Naive thymus-derived CD8-positive, alpha-beta T cell (primary cell): ENCODE results near the gene TLR4. TPM values are rescaled to one million over a fixed set of nuclear protein-coding genes. Genes with fewer than 3 reads are reported as not detected.
A peak's percentile ranks its signal among the peaks of the same experiment; 100 is the strongest.

Source experiments
- ATAC-seq, 2 donors: fragments of 150-1000 bp; cut with Tn5 transposase in 1 of 2; sonication (Bioruptor Pico), chemical (Tn5 transposase) in 1 of 2; 1 replicate in 1 of 2; 2 replicates in 1 of 2; pipeline ENCODE4 v1.10.0; 2021; ENCODE audit warnings: mild to moderate bottlenecking in 2 of 2, moderate library complexity in 2 of 2
- POLR2A ChIA-PET: fragments of 350-600 bp; sonication (Branson Sonifier 250); formaldehyde crosslinking; loops from one replicate; lab custom pipeline; 2021; ENCODE audit warnings: antibody characterized with exemption; lab: Charles Lee
- DNase-seq, 10 donors: peaks; one replicate each; pipeline versions ENCODE4 v3.0.0 to v3.0.0-alpha.2; 2020 to 2022
- H3K27ac Mint-ChIP-seq, 10 donors: one replicate each; pipeline ENCODE4 v1.8.0; 2020 to 2022; ENCODE audit warnings: mild to moderate bottlenecking in 10 of 10, mixed read lengths in 10 of 10, moderate library complexity in 4 of 10, inconsistent platforms in 1 of 10
- H3K27me3 Mint-ChIP-seq, 5 donors: one replicate each; pipeline ENCODE4 v1.8.0; 2021 to 2022; ENCODE audit warnings: mixed read lengths in 5 of 5
- H3K36me3 Mint-ChIP-seq, 3 donors: one replicate each; pipeline ENCODE4 v1.8.0; 2020 to 2022; ENCODE audit warnings: mixed read lengths in 3 of 3, mild to moderate bottlenecking in 2 of 3, inconsistent platforms in 1 of 3
- H3K4me1 Mint-ChIP-seq, 4 donors: one replicate each; pipeline ENCODE4 v1.8.0; 2021 to 2022; ENCODE audit warnings: mixed read lengths in 4 of 4
- H3K4me3 Mint-ChIP-seq, 10 donors: one replicate each; pipeline ENCODE4 v1.8.0; 2020 to 2022; ENCODE audit warnings: mild to moderate bottlenecking in 10 of 10, mixed read lengths in 10 of 10, moderate library complexity in 6 of 10, inconsistent platforms in 1 of 10
- H3K9me3 Mint-ChIP-seq, 9 donors: one replicate each; pipeline ENCODE4 v1.8.0; 2020 to 2022; ENCODE audit warnings: mixed read lengths in 9 of 9, mild to moderate bottlenecking in 3 of 9, inconsistent platforms in 1 of 9, moderate library complexity in 1 of 9
- polyA plus RNA-seq, 3 donors: library from polyadenylated mRNA; unstranded; fragments of 300-500 nt; fragmentation: Illumina TruSeq; gene quantifications; one replicate each; pipeline ENCODE4 v1.2.3, GENCODE V29; 2021
- total RNA-seq, 8 experiments: library from RNA in 2 of 8; stranded (reverse) in 2 of 8; gene quantifications; one replicate each; pipeline ENCODE4 v1.2.3 and lab custom pipeline; 2021 to 2026

The TLR4 gene
- total and polyA plus RNA-seq, 5 experiments from 2014 or later, result 0.07 to 0.70 (median 0.32) TPM; not detected in 1

DNA sequence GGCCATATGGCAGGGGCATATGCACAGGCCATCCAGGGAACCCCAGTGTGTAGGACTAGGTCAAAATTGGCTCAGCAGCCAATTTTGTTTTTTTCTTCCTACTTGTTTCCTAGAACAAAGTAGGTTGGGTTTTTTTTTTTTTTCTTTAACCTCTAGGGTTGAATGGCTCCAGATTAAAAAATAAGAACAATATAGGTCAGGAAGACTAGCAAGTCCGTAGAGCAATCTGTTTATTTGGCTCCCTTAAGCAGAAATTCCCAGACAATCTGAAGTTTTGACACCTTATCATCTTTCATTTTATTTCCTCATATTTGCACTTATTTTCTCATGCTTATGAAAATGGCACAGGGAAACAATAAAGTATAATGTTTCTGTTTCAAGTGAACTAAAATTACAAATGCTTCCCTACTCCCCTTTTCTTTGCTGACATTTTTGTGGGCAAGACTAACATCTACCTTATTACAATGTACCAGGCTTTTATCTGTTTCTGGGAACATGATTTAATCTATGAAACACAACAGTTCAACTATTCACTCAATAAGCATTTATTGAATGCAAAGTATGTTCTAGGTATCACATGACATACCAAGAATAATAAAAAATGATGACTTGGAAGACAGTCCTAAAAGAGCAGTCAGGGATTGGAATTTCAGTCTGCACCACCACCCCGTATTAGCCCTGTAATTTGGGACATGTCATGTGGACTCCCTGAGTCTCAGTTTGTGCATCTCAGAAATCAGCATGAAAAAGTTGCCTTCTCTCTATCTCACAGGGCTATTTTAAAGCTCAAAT is 30.5 kb downstream of the TLR4 start:
- no peak overlapping the region for H3K4me3 Mint-ChIP-seq
- no peak overlapping the region for H3K27ac Mint-ChIP-seq
- ATAC-seq, result no peak
- DNase-seq, result no peak
- H3K4me1 Mint-ChIP-seq, result no peaks in the 10 kb centered on the region
- H3K36me3 Mint-ChIP-seq, result no peaks in the 10 kb centered on the region
- H3K9me3 Mint-ChIP-seq, result peaks cover 0 to 3% (median 0%) of the 10 kb centered on the region in 9 donors
- POLR2A ChIA-PET, result no interaction called here
- H3K27me3 Mint-ChIP-seq, result peaks cover 0 to 10% (median 2%) of the 10 kb centered on the region in 5 donors

GRCh38 chr9:117737721-117738226 is 33.6 kb downstream of the TLR4 start:
- Mint-ChIP-seq H3K4me3 (no peak overlapping the region), H3K4me1 (no peaks in the 10 kb centered on the region), H3K9me3 (peaks cover 0 to 3% (median 0%) of the 10 kb centered on the region in 9 donors), H3K27ac (no peak overlapping the region), H3K27me3 (peaks cover 2 to 18% (median 8%) of the 10 kb centered on the region in 5 donors), H3K36me3 (no peaks in the 10 kb centered on the region)
- no peak for DNase-seq
- POLR2A ChIA-PET, result no interaction called here
- no peak for ATAC-seq

DNA sequence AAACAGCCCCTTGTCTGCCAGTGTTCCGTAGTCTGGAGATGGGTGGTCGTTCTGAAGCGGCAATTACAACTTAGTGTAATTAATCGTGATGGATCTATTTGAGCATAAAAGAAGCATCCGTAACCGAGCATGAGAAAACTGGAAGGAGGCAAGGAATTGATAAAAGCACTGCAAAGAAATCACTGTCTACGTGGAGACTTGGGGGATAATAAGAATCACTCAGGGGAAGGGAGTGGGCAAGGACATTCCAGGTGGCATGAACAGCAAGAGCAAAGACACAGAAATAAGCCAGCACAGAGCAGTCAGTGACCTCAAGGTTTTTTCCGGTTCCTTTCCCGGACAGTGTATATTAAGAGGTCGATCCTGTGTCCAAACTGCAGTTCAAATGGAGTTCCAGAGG is 35.0 kb downstream of the TLR4 start:
- peaks cover 0 to 2% (median 0%) of the 10 kb centered on the region in 9 donors for H3K9me3 Mint-ChIP-seq
- H3K27ac Mint-ChIP-seq, result no peak overlapping the region
- peaks cover 3 to 26% (median 5%) of the 10 kb centered on the region in 5 donors for H3K27me3 Mint-ChIP-seq
- no peak for DNase-seq
- ATAC-seq, result no peak
- POLR2A ChIA-PET, result no interaction called here
- peaks cover 0 to 2% (median 0%) of the 10 kb centered on the region in 4 donors for H3K4me1 Mint-ChIP-seq
- no peak overlapping the region for H3K4me3 Mint-ChIP-seq
- H3K36me3 Mint-ChIP-seq, result no peaks in the 10 kb centered on the region

- H3K9me3 Mint-ChIP-seq, result peaks cover 0 to 2% (median 0%) of the 10 kb centered on the region in 9 donors
- POLR2A ChIA-PET, result no interaction called here
- H3K27me3 Mint-ChIP-seq, result peaks cover 3 to 32% (median 7%) of the 10 kb centered on the region in 5 donors
- ATAC-seq (no peak), DNase-seq (no peak)
- no peak overlapping the region for H3K27ac Mint-ChIP-seq
- H3K36me3 Mint-ChIP-seq, result no peaks in the 10 kb centered on the region
- H3K4me3 Mint-ChIP-seq, result no peak overlapping the region
- peaks cover 0 to 4% (median 0%) of the 10 kb centered on the region in 4 donors for H3K4me1 Mint-ChIP-seq
Measured at GRCh38 chr9:117739624-117740347, 35.6 kb downstream of the TLR4 start.

- Mint-ChIP-seq H3K27me3 (peaks cover 12 to 55% (median 22%) of the 10 kb centered on the region in 5 donors), H3K9me3 (peaks cover 0 to 2% (median 0%) of the 10 kb centered on the region in 9 donors), H3K4me1 (peaks cover 0 to 9% (median 1%) of the 10 kb centered on the region in 4 donors), H3K27ac (no peak overlapping the region), H3K36me3 (no peaks in the 10 kb centered on the region), H3K4me3 (no peak overlapping the region)
- no peak for ATAC-seq
- no peak for DNase-seq
- POLR2A ChIA-PET, result no interaction called here
Measured at GRCh38 chr9:117742131-117742530, 37.9 kb downstream of the TLR4 start.

DNA sequence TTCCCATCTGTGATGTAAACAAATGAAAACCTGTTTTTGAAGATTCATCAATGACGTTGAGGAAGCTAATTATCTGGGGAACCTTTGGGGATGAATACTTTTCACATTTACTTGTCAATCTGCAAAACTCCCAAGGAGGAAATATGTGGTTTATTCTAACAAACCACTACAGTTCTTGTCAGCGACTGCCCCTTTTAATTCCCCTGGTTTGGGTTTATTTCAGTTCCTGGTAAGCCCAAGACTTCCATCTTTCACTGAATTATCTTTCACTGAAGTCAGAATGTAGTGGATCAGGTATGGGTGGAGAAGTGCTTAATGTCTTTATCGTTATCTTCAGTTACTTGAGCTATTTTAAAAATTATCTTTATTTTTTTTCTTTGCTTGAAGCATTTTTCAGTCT is 40.2 kb downstream of the TLR4 start:
- H3K27ac Mint-ChIP-seq, result no peak overlapping the region
- no peaks in the 10 kb centered on the region for H3K36me3 Mint-ChIP-seq
- H3K4me3 Mint-ChIP-seq, result no peak overlapping the region
- DNase-seq (no peak), ATAC-seq (no peak)
- POLR2A ChIA-PET, result no interaction called here
- peaks cover 0 to 2% (median 0%) of the 10 kb centered on the region in 9 donors for H3K9me3 Mint-ChIP-seq
- H3K27me3 Mint-ChIP-seq, result peaks cover 19 to 66% (median 41%) of the 10 kb centered on the region in 5 donors
- peaks cover 0 to 9% (median 1%) of the 10 kb centered on the region in 4 donors for H3K4me1 Mint-ChIP-seq

- ATAC-seq (no peak), DNase-seq (no peak)
- H3K27me3 Mint-ChIP-seq, result peaks cover 19 to 66% (median 41%) of the 10 kb centered on the region in 5 donors
- H3K4me1 Mint-ChIP-seq, result peaks cover 0 to 9% (median 1%) of the 10 kb centered on the region in 4 donors
- H3K9me3 Mint-ChIP-seq, result peaks cover 0 to 2% (median 0%) of the 10 kb centered on the region in 9 donors
- H3K4me3 Mint-ChIP-seq, result peak overlapping the region in 1 of 10 donors; percentile 12
- POLR2A ChIA-PET, result no interaction called here
- H3K36me3 Mint-ChIP-seq, result no peaks in the 10 kb centered on the region
- H3K27ac Mint-ChIP-seq, result no peak overlapping the region
Measured at GRCh38 chr9:117744856-117745389, 40.7 kb downstream of the TLR4 start.

DNA sequence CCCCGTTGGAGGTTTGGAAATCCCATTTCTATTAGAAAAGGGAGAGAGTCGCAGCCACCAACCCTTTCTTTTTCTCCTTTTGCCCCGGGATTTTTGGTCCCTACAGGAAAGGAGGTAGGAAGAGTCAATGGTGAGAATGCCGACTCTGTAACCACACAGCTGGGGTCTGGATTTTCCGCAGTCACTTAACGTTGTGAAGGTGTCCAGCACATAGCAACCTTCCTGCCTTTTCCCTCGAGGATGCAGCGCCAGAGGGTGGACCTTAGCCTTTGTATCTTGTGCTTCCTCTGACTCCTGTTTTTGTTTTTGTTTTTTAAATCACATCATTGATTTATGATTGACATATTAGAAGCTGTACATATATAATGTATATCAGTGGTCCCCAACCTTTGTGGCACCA is 41.4 kb downstream of the TLR4 start:
- H3K4me1 Mint-ChIP-seq, result peaks cover 0 to 9% (median 1%) of the 10 kb centered on the region in 4 donors
- no peak overlapping the region for H3K27ac Mint-ChIP-seq

DNA sequence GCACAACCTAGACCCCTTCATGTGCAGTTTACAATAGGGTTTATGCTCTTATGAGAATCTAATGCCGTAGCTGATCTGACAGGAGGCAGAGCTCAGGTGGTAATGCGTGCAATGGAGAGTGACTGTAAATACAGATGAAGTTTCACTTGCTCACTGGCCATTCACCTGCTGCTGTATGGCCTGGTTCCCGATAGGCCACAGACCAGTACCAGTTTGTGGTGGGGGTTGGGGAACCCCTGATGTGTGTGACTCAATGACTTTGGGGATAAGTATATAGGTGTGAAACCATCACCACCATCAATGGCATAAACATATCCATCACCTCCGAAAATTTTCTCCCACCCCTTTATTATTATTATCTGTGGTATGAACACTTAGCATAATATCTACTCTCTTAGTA is 42.1 kb downstream of the TLR4 start:
- POLR2A ChIA-PET, result no interaction called here
- ATAC-seq, result no peak

More for the DNA sequence above, 41.4 kb downstream of the TLR4 start:
- Mint-ChIP-seq H3K36me3 (no peaks in the 10 kb centered on the region), H3K4me3 (no peak overlapping the region), H3K9me3 (peaks cover 0 to 4% (median 0%) of the 10 kb centered on the region in 9 donors), H3K27me3 (peaks cover 19 to 66% (median 45%) of the 10 kb centered on the region in 5 donors)
- DNase-seq (no peak), ATAC-seq (no peak)
- POLR2A ChIA-PET, result no interaction called here

GRCh38 chr9:117747386-117747970 is 43.3 kb downstream of the TLR4 start:
- DNase-seq, result no peak
- no peak for ATAC-seq
- peaks cover 0 to 9% (median 1%) of the 10 kb centered on the region in 4 donors for H3K4me1 Mint-ChIP-seq
- no peaks in the 10 kb centered on the region for H3K36me3 Mint-ChIP-seq
- H3K4me3 Mint-ChIP-seq, result no peak overlapping the region
- no peak overlapping the region for H3K27ac Mint-ChIP-seq
- H3K9me3 Mint-ChIP-seq, result peaks cover 0 to 4% (median 0%) of the 10 kb centered on the region in 9 donors
- POLR2A ChIA-PET, result no interaction called here
- H3K27me3 Mint-ChIP-seq, result peaks cover 18 to 51% (median 45%) of the 10 kb centered on the region in 5 donors

More for the DNA sequence above, 42.1 kb downstream of the TLR4 start:
- Mint-ChIP-seq H3K36me3 (no peaks in the 10 kb centered on the region), H3K27me3 (peaks cover 19 to 63% (median 45%) of the 10 kb centered on the region in 5 donors), H3K4me1 (peaks cover 0 to 9% (median 1%) of the 10 kb centered on the region in 4 donors), H3K27ac (no peak overlapping the region), H3K4me3 (no peak overlapping the region), H3K9me3 (peaks cover 0 to 4% (median 0%) of the 10 kb centered on the region in 9 donors)
- DNase-seq, result no peak

DNA sequence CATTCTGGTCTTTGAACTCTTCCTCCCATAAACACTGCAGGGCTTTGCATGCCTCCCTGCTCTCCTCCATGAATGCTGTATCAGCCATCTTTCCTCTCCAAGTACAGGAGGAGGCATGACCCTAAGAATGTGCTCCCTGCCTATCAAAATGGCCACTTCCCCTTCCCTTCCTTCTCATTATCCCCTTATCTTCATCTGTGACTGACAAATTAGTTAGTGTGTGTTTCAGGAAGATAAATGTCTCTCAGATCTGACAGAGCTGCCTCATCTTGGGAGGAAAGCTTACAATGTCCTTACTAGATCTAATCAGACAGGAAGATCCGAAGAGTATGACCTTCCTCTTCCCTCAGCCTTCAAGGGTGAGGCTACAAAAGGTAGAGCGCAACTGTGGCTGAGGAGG is 46.2 kb downstream of the TLR4 start:
- POLR2A ChIA-PET, result no interaction called here
- no peak for ATAC-seq

DNA sequence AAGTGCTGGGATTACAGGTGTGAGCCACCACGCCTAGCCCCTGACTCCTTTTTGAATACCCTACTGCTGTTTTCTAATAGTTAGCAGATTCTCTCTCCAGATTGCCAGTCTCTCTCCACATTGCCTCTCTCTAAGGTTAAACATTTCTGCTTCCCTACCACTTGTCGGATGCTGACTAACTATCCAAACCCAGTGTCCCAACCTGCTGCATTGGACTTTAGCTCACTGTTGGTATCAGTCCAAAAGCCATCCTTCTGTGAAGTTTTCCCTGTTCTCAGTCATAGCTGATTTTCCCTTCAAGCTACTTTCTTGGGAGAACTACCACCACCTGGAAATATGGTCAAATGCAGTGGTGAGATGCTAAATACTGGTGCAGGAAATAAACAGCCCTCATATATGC is 48.7 kb downstream of the TLR4 start:
- Mint-ChIP-seq H3K27ac (no peak overlapping the region), H3K4me3 (no peak overlapping the region), H3K9me3 (peaks cover 0 to 2% (median 0%) of the 10 kb centered on the region in 9 donors), H3K4me1 (no peaks in the 10 kb centered on the region), H3K27me3 (peaks cover 5 to 25% (median 15%) of the 10 kb centered on the region in 5 donors), H3K36me3 (no peaks in the 10 kb centered on the region)
- POLR2A ChIA-PET, result no interaction called here
- ATAC-seq (no peak), DNase-seq (no peak)

More for the DNA sequence above, 46.2 kb downstream of the TLR4 start:
- no peak for DNase-seq
- H3K27me3 Mint-ChIP-seq, result peaks cover 15 to 40% (median 34%) of the 10 kb centered on the region in 5 donors
- H3K4me3 Mint-ChIP-seq, result no peak overlapping the region
- H3K27ac Mint-ChIP-seq, result no peak overlapping the region
- no peaks in the 10 kb centered on the region for H3K36me3 Mint-ChIP-seq
- H3K9me3 Mint-ChIP-seq, result peaks cover 0 to 2% (median 0%) of the 10 kb centered on the region in 9 donors
- H3K4me1 Mint-ChIP-seq, result peaks cover 0 to 2% (median 0%) of the 10 kb centered on the region in 4 donors
